Heart right ventricle (tissue), 16 donors: ENCODE measurements around the gene SSU72. TPM values are rescaled to one million over a fixed set of nuclear protein-coding genes. Genes with fewer than 3 reads are reported as not detected.

Experiments used
- ATAC-seq, 8 donors: fragments of 200-7000 bp; cut with Tn5 transposase; one replicate each; pipeline ENCODE4 v1.9.1; 2020; ENCODE audit warnings: mild to moderate bottlenecking in 8 of 8, moderate library complexity in 8 of 8, moderate number of reproducible peaks in 1 of 8
- DNase-seq, 2 donors: peaks; one replicate each; pipeline ENCODE4 v3.0.0-alpha.2; 2020
- H3K27ac ChIP-seq, 10 donors: fragments of 200-600 bp; sonication (generic) in 2 of 10; one replicate each; pipeline versions ENCODE4 v1.5.0 to v1.8.0; 2020 to 2022; ENCODE audit warnings: mild to moderate bottlenecking in 3 of 10
- H3K27me3 ChIP-seq, 7 donors: fragments of 200-600 bp; one replicate each; pipeline ENCODE4 v1.8.0; 2021 to 2022; ENCODE audit warnings: mild to moderate bottlenecking in 2 of 7
- H3K36me3 ChIP-seq, 9 donors: fragments of 200-600 bp; sonication (generic) in 1 of 9; one replicate each; pipeline versions ENCODE4 v1.5.0 to v1.8.0; 2020 to 2022; ENCODE audit warnings: mild to moderate bottlenecking in 2 of 9
- H3K4me1 ChIP-seq, 9 donors: fragments of 200-600 bp; sonication (generic) in 1 of 9; one replicate each; pipeline versions ENCODE4 v1.5.0 to v1.8.0; 2020 to 2022; ENCODE audit warnings: mild to moderate bottlenecking in 4 of 9
- H3K4me3 ChIP-seq, 10 donors: fragments of 200-600 bp; sonication (generic) in 2 of 10; one replicate each; pipeline versions ENCODE4 v1.5.0 to v1.8.0; 2020 to 2022; ENCODE audit warnings: mild to moderate bottlenecking in 7 of 10, moderate library complexity in 2 of 10
- H3K9me3 ChIP-seq, 11 donors: fragments of 200-600 bp in 10 of 11; sonication (generic) in 2 of 11; one replicate each; pipeline versions ENCODE4 v1.5.0 to v1.8.0; 2013 to 2022; ENCODE audit warnings: mild to moderate bottlenecking in 2 of 11, control low read depth in 1 of 11, moderate library complexity in 1 of 11
- WGBS, 2 donors: extraction: QIAGEN DNeasy Blood & Tissue Kit; methylation state at CpG; one replicate each; pipeline ENCODE4 v1.1.7; 2013; ENCODE audit warnings: inconsistent platforms in 1 of 2; 5-methylcytosine and 5-hydroxymethylcytosine counted together
- intact Hi-C, 10 donors: fragments of 100-400 bp; cut with DNase I; formaldehyde crosslinking; loops; one replicate each; pipeline versions ENCODE4 v1.11.1 to v1.14.2; 2022
- polyA plus RNA-seq, 2 donors: library from polyadenylated mRNA; stranded (reverse); fragments of 200-250 nt; gene quantifications; one replicate each; pipeline ENCODE4 v1.2.3, GENCODE V29; 2013
- total RNA-seq, 10 donors: library from RNA; stranded (reverse); fragmentation: NEBNext Ultra II Directional in 3 of 10; extraction: Animal tissue kit (Norgen Biotek cat#: 25700) in 3 of 10; gene quantifications; one replicate each; pipeline versions ENCODE4 v1.2.1 to v1.2.4, GENCODE V29; 2021 to 2023
- TF ChIP-seq, protein P1 (sequence below), 9 donors: fragments of 200-600 bp; sonication (generic) in 2 of 9; IDR thresholded peaks; one replicate each; pipeline versions ENCODE4 v1.5.0 to v1.8.0; 2021 to 2022; ENCODE audit warnings: antibody characterized with exemption in 9 of 9, mild to moderate bottlenecking in 5 of 9, moderate library complexity in 1 of 9
- donor health status: Arrhythmogenic right ventricular cardiomyopathy.
- donor health status: ischemic (EF 13 %, LVEDD 7.1; RV severe dilation, severe dysfunction).
- donor health status: healthy with polysubstance abuse.
- donor health status: DM: no; HTN: yes; CAD: no.
- donor health status: DM: no; HTN: no; CAD: no.
- donor health status: ischemic (EF 25% LVEDD 6.9; RV normal size, moderate dysfunction).
- donor health status: ischemic (EF 25% LVEDD 5.7; RV mildly dilated, moderate dysfunction).
- donor health status: healthy.
- donor health status: DM: yes; HTN: yes; CAD: no.
- donor health status: Ischemic cardiomyopathy.
- donor health status: ischemic (EF 35%, LVEDD 5.7; RV mildly dilated, moderate dysfunction).
- donor health status: nonischemic (EF 11% LVEDD 7.7; RV severe dilation, severe dysfunction).
- donor health status: DM: yes; HTN: yes; CAD: no.
- donor health status: PGD.
- donor health status: ischemic (EF 29% LVEDD 5.4; RV normal size, mild dysfunction).
- donor health status: nonischemic (EF 23%, LVEDD 6.1; RV moderate dilation, normal function).

SSU72 gene
- total and polyA plus RNA-seq, 12 donors = 73.8 to 138 (median 87.2) TPM

DNA sequence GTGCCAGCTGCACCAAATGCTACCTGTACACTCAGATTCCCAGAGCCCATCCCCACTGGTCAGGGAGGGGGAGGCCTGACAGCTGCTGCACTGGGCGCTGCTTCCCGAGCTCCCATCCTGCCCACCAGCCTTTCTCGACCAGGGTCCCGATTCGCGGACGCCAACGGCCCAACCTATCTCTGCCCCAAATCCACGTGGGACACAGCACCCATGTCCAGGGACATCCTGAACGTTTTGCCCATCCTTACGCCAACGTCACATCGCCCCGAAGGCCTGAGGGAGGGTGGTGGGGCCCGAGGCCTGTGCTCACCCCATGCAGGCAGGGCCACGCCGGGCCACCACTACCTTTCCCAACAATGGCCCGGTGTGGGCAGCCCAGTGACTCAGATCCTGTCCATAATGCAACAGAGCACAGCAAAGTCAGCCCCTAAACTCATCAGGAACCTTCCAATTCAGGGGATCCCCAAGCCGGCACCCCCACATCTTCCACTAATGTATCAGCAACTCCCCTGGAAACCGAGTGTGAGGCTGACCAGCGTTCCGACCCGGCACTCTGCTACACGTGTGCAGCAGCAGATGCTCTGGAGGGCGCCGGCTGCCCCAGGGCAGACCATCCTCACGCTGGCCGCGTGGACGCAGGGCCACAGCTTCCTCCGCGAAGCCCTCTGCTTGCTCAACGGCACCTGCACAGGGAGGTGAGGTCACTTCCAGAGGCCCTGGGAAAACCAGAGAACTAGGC lies 23.0 kb downstream of the SSU72 start:
- Histone ChIP-seq H3K9me3 (no peaks in the 10 kb centered on the region), H3K4me3 (no peak overlapping the region), H3K27me3 (no peaks in the 10 kb centered on the region), H3K36me3 (peaks cover 0 to 22% (median 0%) of the 10 kb centered on the region in 9 donors), H3K27ac (peak overlapping the region in 2 of 10 donors; percentile 22 to 46), H3K4me1 (peaks cover 0 to 31% (median 14%) of the 10 kb centered on the region in 9 donors)
- DNase-seq = no peak
- ATAC-seq = no peak
- WGBS, 2 donors = 90 to 91% methylated on average over 33 of the region's 33 CpGs
- intact Hi-C loops = no loop called here
- TF ChIP-seq, protein P1, sequence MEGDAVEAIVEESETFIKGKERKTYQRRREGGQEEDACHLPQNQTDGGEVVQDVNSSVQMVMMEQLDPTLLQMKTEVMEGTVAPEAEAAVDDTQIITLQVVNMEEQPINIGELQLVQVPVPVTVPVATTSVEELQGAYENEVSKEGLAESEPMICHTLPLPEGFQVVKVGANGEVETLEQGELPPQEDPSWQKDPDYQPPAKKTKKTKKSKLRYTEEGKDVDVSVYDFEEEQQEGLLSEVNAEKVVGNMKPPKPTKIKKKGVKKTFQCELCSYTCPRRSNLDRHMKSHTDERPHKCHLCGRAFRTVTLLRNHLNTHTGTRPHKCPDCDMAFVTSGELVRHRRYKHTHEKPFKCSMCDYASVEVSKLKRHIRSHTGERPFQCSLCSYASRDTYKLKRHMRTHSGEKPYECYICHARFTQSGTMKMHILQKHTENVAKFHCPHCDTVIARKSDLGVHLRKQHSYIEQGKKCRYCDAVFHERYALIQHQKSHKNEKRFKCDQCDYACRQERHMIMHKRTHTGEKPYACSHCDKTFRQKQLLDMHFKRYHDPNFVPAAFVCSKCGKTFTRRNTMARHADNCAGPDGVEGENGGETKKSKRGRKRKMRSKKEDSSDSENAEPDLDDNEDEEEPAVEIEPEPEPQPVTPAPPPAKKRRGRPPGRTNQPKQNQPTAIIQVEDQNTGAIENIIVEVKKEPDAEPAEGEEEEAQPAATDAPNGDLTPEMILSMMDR (IDR thresholded peaks at IDR 0.05) = no peak

DNA sequence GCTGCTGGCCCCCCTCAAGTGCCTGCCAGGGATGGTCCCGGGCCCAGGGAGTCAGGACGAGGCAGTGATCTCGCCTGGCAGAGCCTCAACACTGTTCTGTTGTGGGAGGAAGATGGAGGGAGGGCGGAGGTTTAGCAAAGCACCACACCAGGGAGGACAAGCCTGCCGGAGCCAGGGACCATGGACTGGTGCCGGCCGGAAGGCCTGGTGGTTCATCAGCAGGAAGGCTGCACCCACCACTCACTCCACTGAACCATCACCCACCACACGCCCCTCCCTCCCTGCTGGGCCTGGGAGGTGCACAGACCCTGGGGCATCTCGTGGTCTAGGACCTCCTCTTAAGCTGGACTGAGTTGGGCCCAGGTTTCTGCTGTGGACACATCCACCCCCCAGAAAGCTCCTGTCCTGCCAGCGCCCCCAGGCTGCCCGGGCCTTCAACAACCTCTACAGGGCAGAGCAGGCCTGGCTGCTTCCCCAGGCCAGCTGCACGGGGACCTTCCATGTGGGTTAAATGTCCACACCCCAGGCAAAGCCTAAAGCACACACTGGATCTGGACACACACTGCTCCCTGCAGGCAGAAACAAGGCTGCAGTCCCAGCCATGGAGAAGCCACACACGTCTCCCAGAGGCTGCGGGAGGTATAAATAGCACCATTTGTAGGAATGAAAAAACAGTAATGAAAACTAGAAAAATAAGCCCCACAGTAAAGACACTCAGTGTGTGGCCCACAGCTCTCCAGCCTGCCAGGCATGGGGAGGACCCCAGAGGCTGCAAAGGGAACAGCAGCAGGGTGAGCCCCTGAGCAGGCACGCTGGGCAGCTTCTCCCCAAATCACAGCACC lies 23.9 kb downstream of the SSU72 start:
- 60 to 65% methylated on average over 15 of the region's 15 CpGs for WGBS, 2 donors
- no peak overlapping the region for H3K4me3 ChIP-seq

DNA sequence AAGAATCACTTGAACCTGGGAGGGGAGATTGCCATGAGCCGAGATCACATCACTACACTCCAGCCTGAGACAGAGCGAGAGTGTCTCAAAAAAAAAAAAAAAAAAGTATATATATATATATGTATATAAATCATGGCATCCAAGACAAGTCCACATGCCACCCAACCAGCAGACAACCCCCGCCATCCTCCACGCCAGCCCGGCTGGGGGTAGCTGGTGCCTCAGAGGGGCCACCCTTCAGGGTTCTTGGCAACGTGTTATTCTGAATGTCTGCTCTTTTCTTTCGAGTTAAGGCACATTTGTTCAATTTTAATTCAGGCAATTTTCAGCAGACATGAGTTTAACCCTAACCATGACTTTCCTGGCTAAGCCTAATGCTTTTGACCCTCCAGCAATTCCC lies 24.6 kb downstream of the SSU72 start:
- Histone ChIP-seq H3K9me3 (no peaks in the 10 kb centered on the region), H3K27me3 (no peaks in the 10 kb centered on the region), H3K4me1 (peaks cover 0 to 27% (median 14%) of the 10 kb centered on the region in 9 donors), H3K4me3 (no peak overlapping the region), H3K27ac (peak overlapping the region in 4 of 10 donors; percentile 29 to 65 (median 46)), H3K36me3 (peaks cover 0 to 25% (median 0%) of the 10 kb centered on the region in 9 donors)
- DNase-seq = no peak
- ATAC-seq = no peak
- TF ChIP-seq, protein P1 (IDR thresholded peaks at IDR 0.05) = no peak
- 83 to 85% methylated on average over 7 of the region's 7 CpGs for WGBS, 2 donors
- intact Hi-C loops = no loop called here

More for the DNA sequence above, 23.9 kb downstream of the SSU72 start:
- intact Hi-C loops = no loop called here
- no peaks in the 10 kb centered on the region for H3K27me3 ChIP-seq
- ATAC-seq (peak; percentile 14 to 62 (median 45)), DNase-seq (no peak)
- H3K27ac ChIP-seq = peak overlapping the region in 4 of 10 donors; percentile 29 to 65 (median 46)
- peaks cover 0 to 31% (median 14%) of the 10 kb centered on the region in 9 donors for H3K4me1 ChIP-seq
- H3K36me3 ChIP-seq = peaks cover 0 to 29% (median 0%) of the 10 kb centered on the region in 9 donors
- no peaks in the 10 kb centered on the region for H3K9me3 ChIP-seq
- TF ChIP-seq, protein P1 (IDR thresholded peaks at IDR 0.05) = peak in 7 of 9 donors; percentile 33 to 58 (median 46)

DNA sequence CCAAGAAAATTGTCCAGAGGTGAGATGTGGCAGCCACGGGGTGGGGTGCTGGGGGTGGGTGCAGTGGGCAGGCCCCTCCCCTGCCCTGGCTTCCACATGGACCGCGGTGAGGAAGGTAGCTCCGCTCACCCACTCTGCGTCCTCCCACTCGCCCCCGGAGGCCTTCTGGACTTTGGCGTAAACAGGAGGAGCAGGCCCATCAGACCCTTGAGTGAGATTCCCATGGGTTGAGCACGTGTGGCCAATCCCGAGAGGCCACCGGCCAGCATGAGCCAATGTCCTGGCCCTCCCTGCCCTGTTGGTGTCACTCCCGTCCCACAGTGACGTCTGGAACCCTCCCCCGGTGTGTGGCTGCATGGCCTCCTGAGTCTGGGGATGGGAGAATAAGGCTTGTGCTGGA lies 26.1 kb downstream of the SSU72 start:
- H3K4me1 ChIP-seq = peaks cover 5 to 30% (median 18%) of the 10 kb centered on the region in 9 donors
- TF ChIP-seq, protein P1 (IDR thresholded peaks at IDR 0.05) = no peak
- H3K9me3 ChIP-seq = no peaks in the 10 kb centered on the region
- H3K27ac ChIP-seq = no peak overlapping the region
- H3K27me3 ChIP-seq = no peaks in the 10 kb centered on the region
- H3K36me3 ChIP-seq = peaks cover 0 to 34% (median 0%) of the 10 kb centered on the region in 9 donors
- ATAC-seq (peak in 1 of 8 donors; percentile 4), DNase-seq (no peak)
- 72 to 77% methylated on average over 14 of the region's 14 CpGs for WGBS, 2 donors
- intact Hi-C loops = no loop called here
- H3K4me3 ChIP-seq = no peak overlapping the region
